K562 (cell line): Measurements from ENCODE around the gene ANAPC13. TPM values are rescaled to one million over a fixed set of nuclear protein-coding genes. Genes with fewer than 3 reads are reported as not detected.

Experiments used
- ATAC-seq: fragments of 200-7000 bp; cut with Tn5 transposase; 3 replicates; pipeline ENCODE4 v1.9.1; 2020; ENCODE audit warnings: moderate library complexity
- BruUV-seq: library from RNA; stranded (reverse); fragments of 400-500 nt; replicated peaks from 2 replicates; lab custom pipeline; 2021; lab: Mats Ljungman, UMichigan
- CTCF ChIA-PET: fragments of 300-600 bp; formaldehyde crosslinking; extraction: SDS; loops from one replicate; lab custom pipeline; 2021; ENCODE audit warnings: low intra/inter-chr PET ratio; lab: Yijun Ruan, JAX
- POLR2A ChIA-PET: fragments of 300-600, 350-650 bp; sonication (Branson Sonifier 250); formaldehyde crosslinking; extraction: SDS; loops from one replicate; lab custom pipeline; 2021; ENCODE audit warnings: antibody characterized with exemption, inconsistent platforms; lab: Yijun Ruan, JAX
- DNase-seq, 4 experiments: peaks; one replicate each; pipeline versions ENCODE4 v3.0.0 to v3.0.0-alpha.2; 2011 to 2018; ENCODE audit warnings: low spot score in 3 of 4, mixed read lengths in 3 of 4; ENCODE audit errors: extremely low read depth in 1 of 4
- FAIRE-seq: peaks from 2 replicates; lab custom pipeline; 2011; peaks lifted over from hg19 to GRCh38; lab: Jason Lieb, UNC
- H2AFZ ChIP-seq: 2 replicates; pipeline ENCODE4 v1.6.0; 2011; ENCODE audit warnings: low read depth, low read length, control low read depth, inconsistent platforms
- H3K27ac ChIP-seq: fragments of 200-600 bp; 3 replicates; pipeline ENCODE4 v1.8.0; 2011; ENCODE audit warnings: low read depth, mild to moderate bottlenecking, control low read depth, inconsistent platforms, low read length, moderate library complexity, mixed read lengths; ENCODE audit errors: extremely low read depth
- H3K27me3 ChIP-seq, 2 experiments: fragments of 300-600 bp in 1 of 2; 2 replicates in 1 of 2; 3 replicates in 1 of 2; pipeline versions ENCODE4 v1.6.0 to v1.8.0; 2011; ENCODE audit warnings: inconsistent platforms in 2 of 2, low read length in 2 of 2, mild to moderate bottlenecking in 1 of 2, mixed read lengths in 1 of 2, moderate library complexity in 1 of 2; ENCODE audit not compliant: control insufficient read depth in 2 of 2, insufficient read depth in 2 of 2
- H3K36me3 ChIP-seq: fragments of 300-600 bp; 3 replicates; pipeline ENCODE4 v1.8.0; 2011; ENCODE audit warnings: mild to moderate bottlenecking, low read length, inconsistent platforms; ENCODE audit not compliant: control insufficient read depth, insufficient read depth
- H3K4me1 ChIP-seq, 2 experiments: fragments of 200-600 bp in 1 of 2; replicated peaks in 1 of 2; 2 replicates in 1 of 2; 3 replicates in 1 of 2; pipeline versions ENCODE4 v1.5.1 to v1.8.0; 2011; ENCODE audit warnings: inconsistent platforms in 2 of 2, low read length in 2 of 2, mild to moderate bottlenecking in 1 of 2, mixed read lengths in 1 of 2, moderate library complexity in 1 of 2; ENCODE audit not compliant: control insufficient read depth in 2 of 2, insufficient read depth in 2 of 2
- H3K4me2 ChIP-seq: 2 replicates; pipeline ENCODE4 v1.6.1; 2011; ENCODE audit warnings: low read length, control low read depth, inconsistent platforms, mixed read lengths; ENCODE audit not compliant: insufficient read depth
- H3K4me3 ChIP-seq: fragments of 200-600 bp; sonication (generic), shearing (Covaris generic); 2 replicates; pipeline ENCODE4 v1.5.1; 2016; ENCODE audit warnings: control low read depth, inconsistent platforms
- H3K79me2 ChIP-seq: fragments of 200-600 bp; 3 replicates; pipeline ENCODE4 v1.8.0; 2011; ENCODE audit warnings: low read length, inconsistent platforms; ENCODE audit not compliant: control insufficient read depth, insufficient read depth
- H3K9ac ChIP-seq, 2 experiments: 2 replicates each; pipeline versions ENCODE4 v1.6.0 to v1.6.1; 2011; ENCODE audit warnings: low read depth in 2 of 2, low read length in 2 of 2, control low read depth in 1 of 2, inconsistent platforms in 1 of 2, mild to moderate bottlenecking in 1 of 2, mixed read lengths in 1 of 2; ENCODE audit not compliant: insufficient read depth in 1 of 2
- H3K9me1 ChIP-seq: one replicate; pipeline ENCODE4 v1.6.0; 2011; ENCODE audit warnings: inconsistent platforms, mild to moderate bottlenecking, low read length, moderate library complexity; ENCODE audit not compliant: control insufficient read depth, insufficient read depth
- H3K9me3 ChIP-seq: replicated peaks from 2 replicates; pipeline ENCODE4 v1.5.1; 2011; ENCODE audit warnings: low read depth, low read length, inconsistent platforms; ENCODE audit not compliant: control insufficient read depth, insufficient read depth
- H4K20me1 ChIP-seq: replicated peaks from 2 replicates; pipeline ENCODE4 v1.6.1; 2011; ENCODE audit warnings: low read length, inconsistent platforms, mixed read lengths; ENCODE audit not compliant: control insufficient read depth, insufficient read depth
- CHD7 ChIP-seq: fragments of 200-600 bp; sonication (generic); IDR thresholded peaks from one replicate; pipeline ENCODE4 v1.6.1; 2012; ENCODE audit warnings: mild to moderate bottlenecking, low read depth, low read length, inconsistent platforms
- FOXA3 ChIP-seq, 2 experiments: fragments of 450-650 bp in 1 of 2; sonication (generic) in 1 of 2; formaldehyde crosslinking; IDR thresholded peaks in 1 of 2; conservative IDR thresholded peaks in 1 of 2; 2 replicates each; pipeline versions ENCODE4 v1.4.0 to v1.8.0; 2020 to 2022; ENCODE audit warnings: mild to moderate bottlenecking in 2 of 2, missing genetic modification reagents in 1 of 2
- FOXM1 ChIP-seq, 2 experiments: fragments of 450-650 bp in 1 of 2; sonication (generic) in 1 of 2; formaldehyde crosslinking in 1 of 2; IDR thresholded peaks; 2 replicates each; pipeline versions ENCODE4 v1.6.1 to v1.9.0; 2017 to 2022; ENCODE audit warnings: low read depth in 2 of 2, mild to moderate bottlenecking in 2 of 2, missing genetic modification reagents in 1 of 2, moderate library complexity in 1 of 2
- HOXB6 ChIP-seq: fragments of 250-450 bp; sonication (Bioruptor Pico); IDR thresholded peaks from 2 replicates; pipeline ENCODE4 v1.5.1; 2022; ENCODE audit warnings: mild to moderate bottlenecking, borderline replicate concordance
- KLF1 ChIP-seq: fragments of 450-650 bp; IDR thresholded peaks from 2 replicates; pipeline ENCODE4 v1.6.1; 2016; ENCODE audit warnings: missing genetic modification characterization, missing compliant biosample characterization
- MAFK ChIP-seq: IDR thresholded peaks from 2 replicates; pipeline ENCODE4 v1.6.1; 2011; ENCODE audit warnings: low read length, improper control_type of control experiment
- MYNN ChIP-seq, 2 experiments: sonication (generic); formaldehyde crosslinking in 1 of 2; IDR thresholded peaks; 2 replicates each; pipeline versions ENCODE4 v1.5.0 to v1.6.1; 2016 to 2020; ENCODE audit warnings: antibody characterized with exemption in 1 of 2, missing genetic modification reagents in 1 of 2
- TCF7 ChIP-seq: sonication (generic); IDR thresholded peaks from 2 replicates; pipeline ENCODE4 v1.6.1; 2016; ENCODE audit warnings: antibody characterized with exemption, borderline replicate concordance
- ZFP1 ChIP-seq: fragments of 450-650 bp; formaldehyde crosslinking; IDR thresholded peaks from 2 replicates; pipeline ENCODE4 v1.4.0; 2020; ENCODE audit warnings: mild to moderate bottlenecking, mixed read lengths
- ZNF76 ChIP-seq: fragments of 250-450 bp; sonication (Bioruptor Pico); IDR thresholded peaks from 2 replicates; pipeline ENCODE4 v1.4.0; 2020; ENCODE audit warnings: mild to moderate bottlenecking, moderate library complexity, borderline replicate concordance
- WGBS: fragments of 100-300 bp; shearing (Covaris generic); methylation state at CpG from one replicate; pipeline ENCODE4 v1.1.6; 2016; ENCODE audit warnings: low coverage, mixed read lengths; ENCODE audit not compliant: insufficient coverage; ENCODE audit errors: missing lambda C conversion rate; 5-methylcytosine and 5-hydroxymethylcytosine counted together
- in situ Hi-C: fragments of 300-500 bp; cut with MboI; formaldehyde crosslinking; loops from 4 replicates; pipeline ENCODE4 v1.15.0; 2018; ENCODE audit warnings: inconsistent platforms, mixed read lengths
- intact Hi-C: fragments of 100-400 bp; cut with micrococcal nuclease; formaldehyde crosslinking; loops from 2 replicates; pipeline ENCODE4 v1.14.2; 2022
- polyA plus RNA-seq, 8 experiments: library from polyadenylated mRNA; depleted of rRNA in 4 of 8; stranded (reverse) in 5 of 8; unstranded in 3 of 8; fragments of >200 nt; fragmentation: Nextera tagmentation in 2 of 8; fragmentation: Illumina TruSeq in 1 of 8; extraction: Ambion mirVana in 2 of 8; extraction: Trizol in 1 of 8; gene quantifications; 2 replicates each; pipeline versions ENCODE4 v1.2.1 to v1.2.3, GENCODE V29; 2011 to 2014; ENCODE audit warnings: inconsistent platforms in 1 of 8, missing spikeins in 1 of 8
- total RNA-seq, 7 experiments: library from RNA; depleted of rRNA in 6 of 7; stranded (reverse); fragments of >200 nt in 6 of 7; fragmentation: Illumina TruSeq in 2 of 7; extraction: Trizol in 2 of 7; gene quantifications; 2 replicates each; pipeline versions ENCODE4 v1.2.1 to v1.2.3, GENCODE V29; 2011 to 2021; ENCODE audit warnings: low replicate concordance in 1 of 7

The ANAPC13 gene
- total and polyA plus RNA-seq, 9 of the 15 experiments (the other 6 are each of a cell fraction or from before 2014, with no cell fraction given) = 48.5 to 238 (median 68.5) TPM

GRCh38 chr3:134437211-134437752, 48.5 kb downstream of the ANAPC13 start (continued):
- TF ChIP-seq KLF1 (tag) (no peak), MYNN (IDR thresholded peaks at IDR 0.05) (no peak), MYNN (CRISPR knock-in tag; IDR thresholded peaks at IDR 0.05) (no peak), MAFK (no peak), ZNF76 (CRISPR knock-in tag) (no peak), TCF7 (no peak), FOXA3 (CRISPR knock-in tag; conservative IDR thresholded peaks at IDR 0.05 in 1 of 2, IDR thresholded peaks at IDR 0.05 in 1 of 2) (no peak), FOXM1 (IDR thresholded peaks at IDR 0.05; ENCODE audit: low read depth) (no peak), FOXM1 (CRISPR knock-in tag; IDR thresholded peaks at IDR 0.05; ENCODE audit: low read depth) (no peak), HOXB6 (CRISPR knock-in tag) (no peak), ZFP1 (CRISPR knock-in tag) (no peak)

- Histone ChIP-seq H3K27ac (no peak overlapping the region), H3K9ac (no peak overlapping the region), H3K36me3 (no peaks in the 10 kb centered on the region), H2AFZ (no peak overlapping the region), H3K4me2 (no peak overlapping the region), H3K79me2 (no peaks in the 10 kb centered on the region), H3K4me3 (no peak overlapping the region), H4K20me1 (no peaks in the 10 kb centered on the region), H3K9me3 (no peaks in the 10 kb centered on the region), H3K27me3 (peaks cover 0 to 14% of the 10 kb centered on the region in 2 experiments; a peak in 2 of 5 replicates), H3K9me1 (no peaks in the 10 kb centered on the region), H3K4me1 (no peaks in the 10 kb centered on the region)
- in situ Hi-C loops = no loop called here
- WGBS = 0% methylated on average over 2 of the region's 3 CpGs
- ATAC-seq (no peak), DNase-seq (no peak), FAIRE-seq (no peak)
- intact Hi-C loops = no loop called here
- no TSS peak for BruUV-seq
- POLR2A ChIA-PET = no interaction called here
- CTCF ChIA-PET = no interaction called here
- no peak for TF ChIP-seq CHD7
Observed at GRCh38 chr3:134432236-134432635, 53.5 kb downstream of the ANAPC13 start.
